H54 (cell line): ENCODE measurements around the gene STRN3.
A peak's percentile ranks its signal among the peaks of the same experiment; 100 is the strongest.

Source experiments
- DNase-seq: peaks from one replicate; pipeline ENCODE4 v3.0.0; 2011; ENCODE audit warnings: low spot score, mixed read lengths; ENCODE audit not compliant: insufficient read length
- FAIRE-seq: peaks from 3 replicates; lab custom pipeline; 2011; peaks lifted over from hg19 to GRCh38; lab: Jason Lieb, UNC
- POLR2A ChIP-seq: IDR thresholded peaks from 2 replicates; pipeline ENCODE4 v1.6.1; 2011; ENCODE audit warnings: low read depth, mild to moderate bottlenecking, low read length

Gene STRN3

GRCh38 chr14:31001339-31001658, 24.9 kb downstream of the STRN3 start:
- TF ChIP-seq POLR2A = no peak
- FAIRE-seq = no peak
- DNase-seq = no peak

GRCh38 chr14:31000629-31001338, 25.4 kb downstream of the STRN3 start:
- DNase-seq (no peak), FAIRE-seq (no peak)
- TF ChIP-seq POLR2A = no peak

GRCh38 chr14:30999038-30999773, 27.0 kb downstream of the STRN3 start:
- no peak for DNase-seq
- no peak for FAIRE-seq
- TF ChIP-seq POLR2A = no peak

- no peak for FAIRE-seq
- DNase-seq = no peak
- TF ChIP-seq POLR2A = no peak
Observed at GRCh38 chr14:30998100-30998706, 28.0 kb downstream of the STRN3 start.

- FAIRE-seq (no peak), DNase-seq (no peak)
- TF ChIP-seq POLR2A = no peak
Observed at GRCh38 chr14:30996892-30997659, 29.1 kb downstream of the STRN3 start.

GRCh38 chr14:30995689-30996088, 30.5 kb downstream of the STRN3 start:
- no peak for TF ChIP-seq POLR2A
- DNase-seq (no peak), FAIRE-seq (no peak)

GRCh38 chr14:30994681-30995620, 31.2 kb downstream of the STRN3 start:
- TF ChIP-seq POLR2A = no peak
- FAIRE-seq = peak; percentile 15
- DNase-seq = no peak

GRCh38 chr14:30993071-30993470, 33.1 kb downstream of the STRN3 start:
- TF ChIP-seq POLR2A = no peak
- FAIRE-seq = no peak
- no peak for DNase-seq

GRCh38 chr14:30991408-30991807, 34.8 kb downstream of the STRN3 start:
- no peak for TF ChIP-seq POLR2A
- FAIRE-seq (no peak), DNase-seq (no peak)

GRCh38 chr14:30990770-30991169, 35.4 kb downstream of the STRN3 start:
- FAIRE-seq (no peak), DNase-seq (no peak)
- TF ChIP-seq POLR2A = no peak

- DNase-seq (no peak), FAIRE-seq (no peak)
- no peak for TF ChIP-seq POLR2A
Observed at GRCh38 chr14:30988509-30988908, 37.7 kb downstream of the STRN3 start.

GRCh38 chr14:30985796-30986195, 40.4 kb downstream of the STRN3 start:
- FAIRE-seq = no peak
- no peak for TF ChIP-seq POLR2A
- no peak for DNase-seq

GRCh38 chr14:30983858-30984257, 42.3 kb downstream of the STRN3 start:
- TF ChIP-seq POLR2A = no peak
- FAIRE-seq = no peak
- no peak for DNase-seq
